B cell (primary cell): ENCODE measurements around the gene HAT1. TPM values are rescaled to one million over a fixed set of nuclear protein-coding genes. Genes with fewer than 3 reads are reported as not detected.

ENCODE experiments used
- ATAC-seq: fragments of 200-7000 bp; cut with Tn5 transposase; one replicate; pipeline ENCODE4 v1.10.0; 2021; ENCODE audit warnings: low read depth, mild to moderate bottlenecking, moderate number of reproducible peaks, moderate library complexity
- CTCF ChIA-PET: fragments of 350-600 bp; sonication (Branson Sonifier 250); formaldehyde crosslinking; loops from one replicate; lab custom pipeline; 2021; ENCODE audit warnings: antibody characterized with exemption, inconsistent platforms; lab: Charles Lee
- POLR2A ChIA-PET: fragments of 350-600 bp; sonication (Branson Sonifier 250); formaldehyde crosslinking; loops from one replicate; lab custom pipeline; 2021; ENCODE audit warnings: antibody characterized with exemption; lab: Charles Lee
- DNase-seq: peaks from one replicate; pipeline ENCODE4 v3.0.0; 2013
- H2AFZ ChIP-seq: 2 replicates; pipeline ENCODE4 v1.6.1; 2012; ENCODE audit warnings: mild to moderate bottlenecking, low read depth, low read length; ENCODE audit not compliant: insufficient read depth, poor library complexity, severe bottlenecking
- H3K27ac ChIP-seq, 2 donors: 1 replicate in 1 of 2; 2 replicates in 1 of 2; pipeline ENCODE4 v1.5.1; 2012 to 2013; ENCODE audit warnings: low read length in 2 of 2, mild to moderate bottlenecking in 2 of 2, moderate library complexity in 1 of 2
- H3K27me3 ChIP-seq, 4 experiments: fragments of 200-600 bp in 1 of 4; sonication (generic) in 1 of 4; replicated peaks in 1 of 4; 1 replicate in 2 of 4; 2 replicates in 2 of 4; pipeline versions ENCODE4 v1.6.1 to v1.7.0; 2013 to 2016; ENCODE audit warnings: low read length in 3 of 4, mild to moderate bottlenecking in 2 of 4, mixed read lengths in 1 of 4, moderate library complexity in 1 of 4; ENCODE audit not compliant: insufficient read depth in 4 of 4, control insufficient read depth in 3 of 4; ENCODE audit errors: control extremely low read depth in 1 of 4
- H3K36me3 ChIP-seq, 2 experiments: replicated peaks in 1 of 2; 1 replicate in 1 of 2; 2 replicates in 1 of 2; pipeline versions ENCODE4 v1.6.1 to v1.7.1; 2013; ENCODE audit warnings: low read length in 1 of 2; ENCODE audit not compliant: insufficient read depth in 2 of 2, control insufficient read depth in 1 of 2; ENCODE audit errors: control extremely low read depth in 1 of 2, extremely low read depth in 1 of 2
- H3K4me1 ChIP-seq, 2 donors: fragments of 200-600 bp in 1 of 2; sonication (generic) in 1 of 2; 1 replicate in 1 of 2; 2 replicates in 1 of 2; pipeline versions ENCODE4 v1.5.1 to v1.6.1; 2013 to 2017; ENCODE audit warnings: low read length in 2 of 2; ENCODE audit not compliant: control insufficient read depth in 2 of 2, insufficient read depth in 2 of 2
- H3K4me2 ChIP-seq: replicated peaks from 2 replicates; pipeline ENCODE3; 2012; ENCODE audit warnings: mild to moderate bottlenecking, low read depth, low read length; ENCODE audit not compliant: poor library complexity, severe bottlenecking
- H3K4me3 ChIP-seq, 5 experiments: fragments of 200-600 bp in 1 of 5; sonication (generic) in 1 of 5; 1 replicate in 3 of 5; 2 replicates in 2 of 5; pipeline versions ENCODE4 v1.5.1 to v1.7.0; 2011 to 2016; ENCODE audit warnings: low read length in 4 of 5, mild to moderate bottlenecking in 4 of 5, low read depth in 2 of 5, control low read depth in 1 of 5, moderate library complexity in 1 of 5; ENCODE audit not compliant: insufficient read depth in 1 of 5; ENCODE audit errors: control extremely low read depth in 1 of 5, extremely low read depth in 1 of 5
- H3K79me2 ChIP-seq: fragments of 200-600 bp; sonication (generic); one replicate; pipeline ENCODE4 v1.6.0; 2016; ENCODE audit warnings: low read length; ENCODE audit not compliant: control insufficient read depth, insufficient read depth
- H3K9ac ChIP-seq: fragments of 200-600 bp; sonication (generic); 2 replicates; pipeline ENCODE4 v1.6.1; 2017; ENCODE audit warnings: mild to moderate bottlenecking, low read length, moderate library complexity
- H3K9me3 ChIP-seq, 3 donors: one replicate each; pipeline versions ENCODE4 v1.6.1 to v1.7.1; 2013; ENCODE audit warnings: low read length in 2 of 3; ENCODE audit not compliant: control insufficient read depth in 2 of 3, insufficient read depth in 1 of 3; ENCODE audit errors: control extremely low read depth in 1 of 3
- H4K20me1 ChIP-seq: 2 replicates; pipeline ENCODE4 v1.6.0; 2012; ENCODE audit warnings: mild to moderate bottlenecking, low read length; ENCODE audit not compliant: insufficient read depth, control insufficient read depth, poor library complexity, severe bottlenecking
- H3K27ac Mint-ChIP-seq: one replicate; pipeline ENCODE4 v1.8.0; 2021; ENCODE audit warnings: mixed read lengths
- H3K27me3 Mint-ChIP-seq: one replicate; pipeline ENCODE4 v1.8.0; 2021; ENCODE audit warnings: mixed read lengths
- H3K4me1 Mint-ChIP-seq: one replicate; pipeline ENCODE4 v1.8.0; 2021; ENCODE audit warnings: mixed read lengths
- H3K4me3 Mint-ChIP-seq: one replicate; pipeline ENCODE4 v1.8.0; 2021; ENCODE audit warnings: mixed read lengths
- H3K9me3 Mint-ChIP-seq: one replicate; pipeline ENCODE4 v1.8.0; 2022; ENCODE audit warnings: mixed read lengths; ENCODE audit not compliant: insufficient read depth
- EZH2 ChIP-seq: IDR thresholded peaks from 2 replicates; pipeline ENCODE4 v1.6.1; 2012; ENCODE audit warnings: borderline replicate concordance, low read depth, mild to moderate bottlenecking, moderate library complexity, low read length; ENCODE audit not compliant: insufficient read depth, poor library complexity, severe bottlenecking
- WGBS: methylation state at CpG from one replicate; pipeline ENCODE4 v1.1.5; 2013; ENCODE audit warnings: missing lambda C conversion rate; ENCODE audit not compliant: insufficient coverage; 5-methylcytosine and 5-hydroxymethylcytosine counted together
- intact Hi-C: fragments of 100-400 bp; cut with micrococcal nuclease; formaldehyde crosslinking; loops from one replicate; pipeline ENCODE4 v1.10.0; 2022
- polyA plus RNA-seq: library from polyadenylated mRNA; depleted of rRNA; stranded (reverse); fragments of >200 nt; gene quantifications from 2 replicates; pipeline ENCODE4 v1.2.3, GENCODE V29; 2012
- total RNA-seq, 2 donors: library from RNA; stranded (reverse); fragments of 120-200 nt in 1 of 2; gene quantifications; 1 replicate in 1 of 2; 2 replicates in 1 of 2; pipeline versions ENCODE4 v1.2.3 to v1.2.4, GENCODE V29; 2013 to 2022
- TF ChIP-seq, protein P1 (sequence below): fragments of 200-600 bp; IDR thresholded peaks from one replicate; pipeline ENCODE4 v1.8.0; 2022; ENCODE audit warnings: antibody characterized with exemption, mild to moderate bottlenecking

Gene HAT1
- total and polyA plus RNA-seq, 2 donors (not counting 1 experiment from before 2014, with no cell fraction given) = 12.0 to 25.1 TPM

DNA sequence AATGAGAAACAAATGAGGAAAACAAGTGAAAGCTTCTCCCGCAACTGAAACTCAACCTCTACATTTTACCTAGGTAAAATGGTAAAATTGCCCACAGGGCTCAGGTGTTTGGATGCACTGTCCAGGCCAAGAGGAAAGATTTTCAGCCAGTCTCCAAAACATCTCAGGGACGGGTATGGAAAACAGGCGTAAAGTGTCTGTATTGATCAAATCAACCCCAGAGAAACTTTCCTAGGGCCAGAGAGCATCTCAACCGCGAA lies 361 bp upstream of the HAT1 start:
- Mint-ChIP-seq H3K4me3 (peak overlapping the region; percentile 97), H3K27me3 (no peaks in the 10 kb centered on the region), H3K27ac (peak overlapping the region; percentile 99), H3K4me1 (peaks cover 27% of the 10 kb centered on the region), H3K9me3 (no peaks in the 10 kb centered on the region)
- Histone ChIP-seq H3K27ac (peak overlapping the region; percentile 87 to 93), H3K27me3 (no peaks in the 10 kb centered on the region), H3K4me3 (peak overlapping the region; percentile 54 to 98 (median 84)), H3K4me1 (peaks cover 16% of the 10 kb centered on the region in 2 donors), H3K36me3 (peaks cover 0 to 5% of the 10 kb centered on the region in 2 experiments), H3K9me3 (no peaks in the 10 kb centered on the region), H3K4me2 (peak overlapping the region; percentile 82), H2AFZ (peak overlapping the region; percentile 85), H4K20me1 (no peaks in the 10 kb centered on the region), H3K79me2 (peaks cover 36% of the 10 kb centered on the region), H3K9ac (peak overlapping the region; percentile 88)
- ChIA-PET POLR2A (interaction anchor here (0.6 to 1.9 kb wide), 4 partner anchors 29 to 1097 kb away, joined by 3 to 10 read pairs (median 4); partner anchors contain the start of gene SLC25A12), CTCF (interaction anchor here (2.1 kb wide), 1 partner anchor 28 kb away, joined by 11 read pairs; the partner anchor contains the start of gene SLC25A12)
- no peak for ATAC-seq
- DNase-seq = no peak
- TF ChIP-seq, protein P1, sequence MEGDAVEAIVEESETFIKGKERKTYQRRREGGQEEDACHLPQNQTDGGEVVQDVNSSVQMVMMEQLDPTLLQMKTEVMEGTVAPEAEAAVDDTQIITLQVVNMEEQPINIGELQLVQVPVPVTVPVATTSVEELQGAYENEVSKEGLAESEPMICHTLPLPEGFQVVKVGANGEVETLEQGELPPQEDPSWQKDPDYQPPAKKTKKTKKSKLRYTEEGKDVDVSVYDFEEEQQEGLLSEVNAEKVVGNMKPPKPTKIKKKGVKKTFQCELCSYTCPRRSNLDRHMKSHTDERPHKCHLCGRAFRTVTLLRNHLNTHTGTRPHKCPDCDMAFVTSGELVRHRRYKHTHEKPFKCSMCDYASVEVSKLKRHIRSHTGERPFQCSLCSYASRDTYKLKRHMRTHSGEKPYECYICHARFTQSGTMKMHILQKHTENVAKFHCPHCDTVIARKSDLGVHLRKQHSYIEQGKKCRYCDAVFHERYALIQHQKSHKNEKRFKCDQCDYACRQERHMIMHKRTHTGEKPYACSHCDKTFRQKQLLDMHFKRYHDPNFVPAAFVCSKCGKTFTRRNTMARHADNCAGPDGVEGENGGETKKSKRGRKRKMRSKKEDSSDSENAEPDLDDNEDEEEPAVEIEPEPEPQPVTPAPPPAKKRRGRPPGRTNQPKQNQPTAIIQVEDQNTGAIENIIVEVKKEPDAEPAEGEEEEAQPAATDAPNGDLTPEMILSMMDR = no peak
- no peak for TF ChIP-seq EZH2
- WGBS = 10% methylated on average over 4 of the region's 5 CpGs
- intact Hi-C loops = loop anchor here (1.0 to 5.0 kb wide), 5 partner anchors 28 to 993 kb away; partner anchors contain the start of genes DLX2, DYNC1I2, GORASP2 and METAP1D

DNA sequence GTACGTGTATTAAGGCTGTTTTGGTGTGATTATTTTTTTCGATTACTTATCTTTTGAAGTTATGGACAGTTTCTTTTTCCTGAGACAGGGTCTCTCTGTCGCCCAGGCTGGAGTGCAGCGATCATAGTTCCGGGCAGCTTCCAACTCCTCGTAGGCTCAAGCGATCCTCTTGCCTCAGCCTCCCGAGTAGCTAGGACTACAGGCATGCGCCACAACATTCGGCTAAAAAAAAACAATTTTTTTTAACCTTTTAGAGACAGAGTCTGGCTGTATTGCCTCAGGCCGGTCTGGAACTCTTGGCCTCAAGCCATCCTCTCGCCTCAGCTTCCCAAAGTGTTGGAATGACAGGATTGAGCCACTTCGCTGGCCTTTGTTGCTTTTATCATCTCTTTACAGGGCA lies 945 bp downstream of the HAT1 start:
- WGBS = 62% methylated on average over 10 of the region's 13 CpGs
- Histone ChIP-seq H3K27me3 (no peaks in the 10 kb centered on the region), H3K4me1 (peaks cover 16% of the 10 kb centered on the region in 2 donors), H4K20me1 (no peaks in the 10 kb centered on the region), H3K9ac (peak overlapping the region; percentile 88), H3K4me2 (peak overlapping the region; percentile 82), H2AFZ (peak overlapping the region; percentile 85), H3K27ac (peak overlapping the region; percentile 87 to 93), H3K36me3 (peaks cover under 1 to 9% of the 10 kb centered on the region in 2 experiments), H3K79me2 (peaks cover 48% of the 10 kb centered on the region), H3K4me3 (peak overlapping the region; percentile 81 to 98 (median 96)), H3K9me3 (no peaks in the 10 kb centered on the region)
- peaks cover 31% of the 10 kb centered on the region for H3K4me1 Mint-ChIP-seq
- CTCF ChIA-PET = interaction anchor here (2.1 kb wide), 1 partner anchor 30 kb away, joined by 11 read pairs; the partner anchor contains the start of gene SLC25A12
- POLR2A ChIA-PET = no interaction called here
- H3K27ac Mint-ChIP-seq = peak overlapping the region; percentile 99
- H3K27me3 Mint-ChIP-seq = no peaks in the 10 kb centered on the region
- intact Hi-C loops = loop anchor here (5.0 kb wide), 1 partner anchor 179 kb away; the partner anchor contains the start of gene DLX2
- TF ChIP-seq, protein P1 = no peak
- TF ChIP-seq EZH2 = no peak
- DNase-seq (no peak), ATAC-seq (no peak)
- H3K9me3 Mint-ChIP-seq = no peaks in the 10 kb centered on the region
- H3K4me3 Mint-ChIP-seq = peak overlapping the region; percentile 97
